Pancreas (tissue), 10 donors: ENCODE data around the gene ENAM. TPM values are rescaled to one million over a fixed set of nuclear protein-coding genes. Genes with fewer than 3 reads are reported as not detected.

Experiments
- ATAC-seq, 4 donors: fragments of 200-7000 bp; cut with Tn5 transposase; one replicate each; pipeline versions ENCODE4 v1.8.0 to v1.9.1; 2020; ENCODE audit warnings: mild to moderate bottlenecking in 4 of 4, moderate library complexity in 4 of 4
- DNase-seq, 6 donors: peaks; one replicate each; pipeline ENCODE4 v3.0.0-alpha.2; 2020
- FAIRE-seq: peaks from 2 replicates; lab custom pipeline; 2012; peaks lifted over from hg19 to GRCh38; lab: Jason Lieb, UNC
- H3K27ac ChIP-seq, 4 donors: fragments of 200-600 bp; sonication (generic); 1 replicate in 3 of 4; 2 replicates in 1 of 4; pipeline versions ENCODE4 v1.5.0 to v1.8.0; 2020
- H3K27me3 ChIP-seq, 4 donors: fragments of 200-600 bp; one replicate each; pipeline ENCODE4 v1.8.0; 2021
- H3K36me3 ChIP-seq, 3 donors: fragments of 200-600 bp; sonication (generic) in 1 of 3; one replicate each; pipeline versions ENCODE4 v1.5.0 to v1.8.0; 2020 to 2021
- H3K4me1 ChIP-seq, 3 donors: fragments of 200-600 bp; one replicate each; pipeline ENCODE4 v1.8.0; 2021
- H3K4me3 ChIP-seq, 4 donors: fragments of 200-600 bp; sonication (generic) in 2 of 4; one replicate each; pipeline versions ENCODE4 v1.5.0 to v1.8.0; 2020 to 2021
- H3K9me3 ChIP-seq, 4 donors: fragments of 200-600 bp; one replicate each; pipeline ENCODE4 v1.8.0; 2021
- CTCF ChIP-seq, 4 donors: fragments of 200-600 bp; sonication (generic) in 3 of 4; IDR thresholded peaks; one replicate each; pipeline versions ENCODE4 v1.5.0 to v1.8.0; 2021; ENCODE audit warnings: antibody characterized with exemption in 4 of 4
- WGBS, 2 donors: extraction: QIAGEN DNeasy Blood & Tissue Kit; methylation state at CpG; one replicate each; pipeline ENCODE4 v1.1.7; 2013; 5-methylcytosine and 5-hydroxymethylcytosine counted together
- intact Hi-C, 3 donors: fragments of 100-400 bp; cut with DNase I; formaldehyde crosslinking; loops; one replicate each; pipeline versions ENCODE4 v1.11.1 to v1.14.2; 2022
- polyA plus RNA-seq, 2 donors: library from polyadenylated mRNA; stranded (reverse); fragments of 200-250 nt; gene quantifications; one replicate each; pipeline ENCODE4 v1.2.3, GENCODE V29; 2013
- total RNA-seq, 6 donors: library from RNA; stranded (reverse); fragmentation: NEBNext Ultra II Directional in 4 of 6; extraction: Animal tissue kit (Norgen Biotek cat#: 25700) in 4 of 6; gene quantifications; one replicate each; pipeline versions ENCODE4 v1.2.1 to v1.2.4, GENCODE V29; 2021 to 2023
- donor health status: healthy with polysubstance abuse.
- donor health status: DM: no; HTN: no; CAD: no; lungs with moderate emphysema.
- donor health status: DM: no; HTN: no; CAD: no.
- donor health status: control.
- donor health status: control.
- donor health status: Bipolar disorder and iron deficiency.
- donor health status: DM: yes; HTN: yes; CAD: no.
- donor health status: DM: no; HTN: no; CAD: no.
- donor health status: DM: no; HTN: no; CAD: no.
- donor health status: DM: yes; HTN: yes; CAD: no.

Gene ENAM
- total and polyA plus RNA-seq, 8 donors = 0.57 to 3.2 (median 1.3) TPM

GRCh38 chr4:70670332-70671014 is 41.9 kb downstream of the ENAM start:
- Histone ChIP-seq H3K36me3 (no peaks in the 10 kb centered on the region), H3K4me1 (no peaks in the 10 kb centered on the region), H3K27me3 (no peaks in the 10 kb centered on the region), H3K4me3 (no peak overlapping the region), H3K9me3 (no peaks in the 10 kb centered on the region), H3K27ac (no peak overlapping the region)
- intact Hi-C loops = no loop called here
- DNase-seq (no peak), ATAC-seq (no peak), FAIRE-seq (no peak)
- WGBS, 2 donors = 74 to 88% methylated on average over 5 of the region's 5 CpGs
- TF ChIP-seq CTCF (IDR thresholded peaks at IDR 0.05) = no peak

GRCh38 chr4:70671091-70671490 is 42.5 kb downstream of the ENAM start:
- 9 to 12% methylated on average over 2 of the region's 2 CpGs for WGBS, 2 donors
- H3K9me3 ChIP-seq = no peaks in the 10 kb centered on the region
- no peak overlapping the region for H3K4me3 ChIP-seq
- FAIRE-seq (no peak), ATAC-seq (no peak), DNase-seq (no peak)
- no peak for TF ChIP-seq CTCF (IDR thresholded peaks at IDR 0.05)
- H3K4me1 ChIP-seq = no peaks in the 10 kb centered on the region
- intact Hi-C loops = no loop called here
- H3K36me3 ChIP-seq = no peaks in the 10 kb centered on the region
- no peak overlapping the region for H3K27ac ChIP-seq
- no peaks in the 10 kb centered on the region for H3K27me3 ChIP-seq

- no peak for DNase-seq
- no peaks in the 10 kb centered on the region for H3K9me3 ChIP-seq
- H3K36me3 ChIP-seq = no peaks in the 10 kb centered on the region
- ATAC-seq = no peak
- H3K4me1 ChIP-seq = no peaks in the 10 kb centered on the region
- H3K27me3 ChIP-seq = no peaks in the 10 kb centered on the region
- TF ChIP-seq CTCF (IDR thresholded peaks at IDR 0.05) = no peak
- intact Hi-C loops = no loop called here
- FAIRE-seq = no peak
- H3K27ac ChIP-seq = no peak overlapping the region
- no peak overlapping the region for H3K4me3 ChIP-seq
These were observed 45.6 kb downstream of the ENAM start for GRCh38 chr4:70674191-70674590.

GRCh38 chr4:70674731-70675130 is 46.2 kb downstream of the ENAM start:
- 58 to 65% methylated on average over 1 of the region's 1 CpG for WGBS, 2 donors
- Histone ChIP-seq H3K27ac (no peak overlapping the region), H3K9me3 (no peaks in the 10 kb centered on the region), H3K27me3 (no peaks in the 10 kb centered on the region), H3K36me3 (no peaks in the 10 kb centered on the region), H3K4me1 (no peaks in the 10 kb centered on the region), H3K4me3 (no peak overlapping the region)
- intact Hi-C loops = no loop called here
- FAIRE-seq (no peak), ATAC-seq (no peak), DNase-seq (no peak)
- TF ChIP-seq CTCF (IDR thresholded peaks at IDR 0.05) = no peak

GRCh38 chr4:70676554-70677090 is 48.1 kb downstream of the ENAM start:
- FAIRE-seq (no peak), ATAC-seq (no peak), DNase-seq (no peak)
- WGBS, 2 donors = 86 to 91% methylated on average over 6 of the region's 6 CpGs
- no peaks in the 10 kb centered on the region for H3K4me1 ChIP-seq
- intact Hi-C loops = no loop called here
- H3K27me3 ChIP-seq = no peaks in the 10 kb centered on the region
- TF ChIP-seq CTCF (IDR thresholded peaks at IDR 0.05) = no peak
- no peaks in the 10 kb centered on the region for H3K9me3 ChIP-seq
- no peak overlapping the region for H3K27ac ChIP-seq
- no peak overlapping the region for H3K4me3 ChIP-seq
- no peaks in the 10 kb centered on the region for H3K36me3 ChIP-seq
